Fibroblast of skin of left quadriceps (primary cell): ENCODE results near the gene ALDOB.
A peak's percentile ranks its signal among the peaks of the same experiment; 100 is the strongest.

Experiments used
- DNase-seq, 2 experiments: peaks; one replicate each; pipeline ENCODE4 v3.0.0-alpha.2; 2013; ENCODE audit warnings: low read depth in 2 of 2

ALDOB gene

DNA sequence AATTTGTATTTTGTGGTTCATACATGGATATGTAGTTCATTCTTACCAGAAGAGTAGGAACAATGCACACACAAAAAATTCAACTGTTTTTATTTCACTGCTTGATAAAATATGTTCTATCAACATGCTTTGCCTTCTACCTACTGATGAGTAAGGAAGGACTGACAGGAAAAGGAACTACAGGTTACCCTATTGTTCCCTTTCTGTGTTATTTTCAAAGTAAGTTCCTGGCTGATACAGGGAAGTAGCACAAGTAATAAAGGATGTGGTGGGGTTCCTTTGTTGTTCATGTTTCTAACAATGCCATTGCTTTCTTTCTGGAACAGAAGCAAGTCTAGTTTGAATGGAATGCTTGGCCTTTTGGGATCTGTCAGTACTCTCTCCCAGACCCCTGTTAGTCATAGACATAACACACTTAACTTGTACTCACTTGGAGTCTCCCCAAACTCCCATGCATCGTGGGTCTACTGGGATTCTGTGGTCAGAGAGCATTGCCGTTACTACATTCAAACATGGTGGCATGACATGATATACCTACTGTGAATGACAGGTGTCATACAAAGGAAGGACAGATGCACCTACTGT, 20.2 kb upstream of the ALDOB start:
- peak; percentile 42 for DNase-seq

GRCh38 chr9:101453776-101454570, 18.4 kb upstream of the ALDOB start:
- no peak for DNase-seq

GRCh38 chr9:101451498-101451897, 15.9 kb upstream of the ALDOB start:
- no peak for DNase-seq

DNA sequence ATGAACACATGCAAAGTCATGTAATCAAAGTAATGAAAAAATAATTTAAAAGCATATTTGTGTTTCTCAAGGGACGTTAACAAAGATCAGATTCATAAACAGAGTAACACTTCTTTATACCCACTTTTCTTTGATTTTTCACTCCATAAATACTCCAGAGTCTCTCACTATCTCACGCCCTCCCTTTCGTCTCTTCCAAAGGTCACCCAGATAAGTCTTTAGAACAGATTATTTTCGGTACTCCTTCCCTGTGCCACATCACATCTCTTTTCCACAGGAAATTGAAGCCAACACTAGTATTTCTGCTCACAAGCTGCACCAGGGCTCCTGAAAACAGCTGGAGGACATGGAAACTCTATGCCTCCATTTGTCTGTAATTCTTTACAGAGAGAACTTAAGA, 15.4 kb upstream of the ALDOB start:
- DNase-seq: no peak

DNA sequence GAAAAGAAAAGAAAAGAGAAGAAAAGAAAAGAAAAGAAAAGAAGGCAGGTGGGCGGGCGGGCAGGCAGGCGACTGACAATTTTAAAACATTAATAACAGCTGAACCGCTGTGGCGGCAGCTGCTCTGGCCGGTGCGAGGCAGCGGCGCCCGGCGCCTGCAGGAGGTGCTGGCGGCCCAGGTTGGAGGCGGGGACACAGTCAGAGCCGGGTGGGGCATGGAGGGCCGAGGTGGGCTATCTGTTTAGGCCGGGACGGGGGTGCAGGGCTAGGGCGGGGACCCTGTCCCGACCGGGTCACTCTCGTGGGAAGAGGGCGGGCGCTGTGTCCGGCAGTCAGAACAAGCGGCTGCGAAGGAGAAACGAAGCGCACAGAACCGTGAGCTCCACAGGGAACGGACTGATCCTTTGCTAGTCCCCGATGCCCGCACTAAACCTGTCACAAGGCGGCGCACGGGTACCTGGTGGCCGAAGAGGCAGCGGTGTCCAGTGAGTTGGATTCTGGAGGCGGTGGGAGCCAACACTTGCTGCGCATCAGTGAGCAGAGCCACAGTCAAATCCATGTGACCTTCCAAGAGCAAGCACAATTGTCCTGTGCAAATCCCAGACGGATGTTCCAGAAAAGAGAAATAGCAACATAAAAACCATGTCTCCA, 13.6 kb upstream of the ALDOB start:
- DNase-seq: no peak

DNA sequence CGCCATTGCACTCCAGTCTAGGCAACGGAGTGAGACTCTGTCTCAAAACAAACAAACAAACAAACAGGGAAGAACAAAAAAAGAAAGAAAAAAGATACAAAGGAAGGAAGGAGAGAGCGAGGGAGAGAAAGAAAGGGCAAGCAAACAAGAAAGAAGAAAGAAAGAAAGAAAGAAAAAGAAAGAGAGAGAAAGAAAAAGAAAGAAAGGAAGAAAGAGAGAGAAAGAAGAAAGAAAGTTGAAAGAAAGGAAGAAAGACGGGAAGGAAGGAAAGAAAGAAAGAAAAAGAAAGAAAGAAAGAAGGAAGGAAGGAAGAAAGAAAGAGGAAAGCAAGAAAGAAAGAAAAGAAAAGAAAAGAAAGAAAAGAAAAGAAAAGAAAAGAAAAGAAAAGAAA, 13.1 kb upstream of the ALDOB start:
- DNase-seq: no peak

DNA sequence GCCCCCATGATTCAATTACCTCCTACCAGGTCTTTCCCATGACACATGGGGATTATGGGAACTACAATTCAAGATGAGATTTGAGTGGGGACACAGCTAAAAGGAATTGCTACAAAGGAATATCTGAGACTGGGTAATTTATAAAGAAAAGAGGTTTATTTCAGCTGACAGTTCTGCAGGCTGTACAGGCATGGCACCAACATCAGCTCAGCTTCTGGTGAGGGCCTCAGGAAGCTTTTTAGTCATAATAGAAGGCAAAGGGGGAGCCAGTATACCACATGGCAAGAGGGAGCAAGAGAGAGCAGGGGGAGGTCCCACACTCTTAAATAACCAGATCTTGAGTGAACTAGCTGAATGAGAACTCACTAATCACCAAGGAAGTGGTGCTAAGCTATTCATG, 11.2 kb upstream of the ALDOB start:
- no peak for DNase-seq

- DNase-seq: no peak
Measured at GRCh38 chr9:101445353-101446029, 9.9 kb upstream of the ALDOB start.

DNA sequence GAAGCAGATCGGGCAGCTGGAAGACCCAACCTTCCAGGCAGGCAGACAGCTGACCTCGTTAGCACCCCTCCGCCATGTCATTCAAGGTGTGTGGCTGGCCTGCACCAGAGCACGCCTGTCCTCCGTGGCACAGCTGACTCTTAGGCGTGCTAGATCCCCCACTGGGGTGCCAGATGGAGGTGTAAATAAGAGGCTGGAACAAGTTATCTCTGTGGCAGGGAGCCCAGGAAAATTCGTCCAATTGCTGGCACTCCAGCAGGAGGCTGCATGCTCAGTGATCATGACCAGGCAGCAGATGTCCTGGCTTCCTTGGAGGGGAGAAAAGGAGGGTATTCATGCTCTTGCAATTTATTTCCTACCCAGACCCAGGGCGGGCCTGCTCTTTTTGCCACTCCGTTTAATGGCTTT, 7.8 kb upstream of the ALDOB start:
- DNase-seq: no peak

DNA sequence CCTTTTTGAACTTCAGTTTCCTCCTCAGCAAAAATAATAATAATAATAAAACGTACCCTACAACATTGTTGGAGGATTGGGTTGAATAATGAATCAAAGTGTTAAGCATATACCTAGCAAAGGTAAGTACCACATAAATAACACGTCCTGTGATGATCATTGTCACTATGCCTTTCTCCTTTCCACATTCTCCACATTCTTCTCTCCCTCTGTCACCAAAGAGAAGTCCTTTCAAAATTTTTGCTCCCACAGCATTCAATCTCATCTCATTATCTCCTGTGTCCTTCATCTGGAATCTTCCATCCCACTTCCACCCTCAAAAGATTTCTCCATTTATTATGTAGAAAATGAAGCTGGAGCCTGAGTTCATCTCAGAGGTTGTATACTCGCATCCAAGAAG, 7.2 kb upstream of the ALDOB start:
- DNase-seq: no peak

- DNase-seq: no peak
Measured at GRCh38 chr9:101442318-101442717, 6.7 kb upstream of the ALDOB start.

- DNase-seq: no peak
Measured at GRCh38 chr9:101440714-101441230, 5.2 kb upstream of the ALDOB start.

- DNase-seq: no peak
Measured at GRCh38 chr9:101438523-101438922, 2.9 kb upstream of the ALDOB start.

- DNase-seq: no peak
Measured at GRCh38 chr9:101437806-101438232, 2.2 kb upstream of the ALDOB start.

- DNase-seq: no peak
Measured at GRCh38 chr9:101434998-101435397, 576 bp downstream of the ALDOB start.

- DNase-seq: no peak
Measured at GRCh38 chr9:101433229-101433628, 2.3 kb downstream of the ALDOB start.

DNA sequence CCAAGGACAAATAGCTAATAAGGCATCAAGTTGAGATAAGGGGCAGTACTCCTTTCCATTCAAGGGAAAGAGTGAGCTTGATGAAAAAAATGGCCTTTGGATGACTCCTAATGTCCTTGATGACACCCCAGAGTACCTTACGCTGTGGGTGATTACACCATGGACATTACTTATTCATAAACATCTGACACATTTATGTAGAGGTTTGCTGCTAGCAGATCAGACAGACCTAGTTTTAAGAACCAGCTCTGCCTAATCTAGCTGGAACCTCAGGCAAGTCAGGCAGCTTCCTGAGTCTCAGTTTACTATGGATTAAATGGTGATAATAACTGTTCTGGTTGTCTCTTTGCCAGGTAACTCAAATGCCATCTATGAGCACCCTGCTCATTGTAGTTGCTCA, 2.8 kb downstream of the ALDOB start:
- no peak for DNase-seq

DNA sequence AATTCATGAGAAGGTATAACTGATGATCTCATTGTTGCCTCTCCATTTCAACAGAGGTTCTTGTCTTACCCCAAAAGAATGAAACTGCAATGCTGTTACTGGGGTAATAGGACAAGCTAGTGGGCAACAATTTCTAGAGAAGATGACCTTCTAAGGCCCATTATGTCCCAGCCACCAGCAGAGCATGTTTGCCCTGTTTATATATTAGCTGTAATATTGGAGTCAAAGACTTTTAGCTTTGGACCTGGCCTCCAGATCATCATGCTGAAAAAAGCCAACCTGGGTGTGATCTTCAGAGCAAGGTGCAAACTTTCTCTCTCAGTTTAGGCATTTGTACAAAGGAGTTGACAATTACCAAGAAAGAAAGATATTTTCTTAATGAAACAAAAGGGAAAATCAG, 3.4 kb downstream of the ALDOB start:
- no peak for DNase-seq

DNA sequence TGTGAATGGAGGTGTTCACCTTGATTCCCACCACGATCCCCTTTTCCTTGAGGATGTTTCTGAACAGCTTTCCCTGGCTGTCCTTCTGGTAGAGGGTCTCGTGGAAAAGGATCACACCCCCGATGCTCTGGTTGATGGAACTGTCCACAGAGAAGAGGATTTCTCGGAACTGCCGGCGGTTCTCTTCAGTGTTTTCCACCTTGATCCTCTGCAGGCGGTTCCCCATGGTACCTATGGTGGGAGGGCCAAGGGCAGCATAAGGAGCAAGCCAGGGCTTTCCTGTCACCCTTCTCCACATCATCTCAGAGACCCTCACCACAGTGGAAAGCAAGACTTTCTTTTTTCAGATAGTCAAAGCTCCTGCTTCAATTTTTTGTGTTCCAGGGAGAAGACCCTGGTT, 5.8 kb downstream of the ALDOB start:
- no peak for DNase-seq

- no peak for DNase-seq
Measured at GRCh38 chr9:101428909-101429308, 6.7 kb downstream of the ALDOB start.

- no peak for DNase-seq
Measured at GRCh38 chr9:101427957-101428655, 7.5 kb downstream of the ALDOB start.

DNA sequence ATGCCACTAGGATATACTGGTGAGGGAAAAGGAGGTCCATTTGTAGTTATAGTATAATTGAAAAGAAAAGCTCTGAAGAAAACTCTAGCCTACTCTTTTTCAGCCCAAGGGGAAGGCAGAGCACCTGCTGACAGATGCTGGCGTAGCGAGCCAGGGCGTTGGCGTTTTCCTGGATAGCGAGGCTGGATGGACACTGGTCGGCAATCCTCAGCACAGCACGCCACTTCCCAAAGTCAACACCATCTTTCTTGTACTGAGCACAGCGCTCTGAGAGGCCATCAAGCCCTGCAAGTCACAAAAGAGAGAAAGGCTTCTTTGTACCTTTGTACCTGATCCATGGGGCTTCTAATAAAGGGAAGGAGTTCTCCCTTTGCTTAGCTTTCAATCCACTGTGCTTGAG, 8.2 kb downstream of the ALDOB start:
- DNase-seq: no peak
